ENCODE measurements around the gene LMAN1L.

Gene LMAN1L

GRCh38 chr15:74794248-74794969 lies 18.2 kb upstream of the LMAN1L start:
- no peak for DNase-seq (ENCODE audit: low read depth)

DNA sequence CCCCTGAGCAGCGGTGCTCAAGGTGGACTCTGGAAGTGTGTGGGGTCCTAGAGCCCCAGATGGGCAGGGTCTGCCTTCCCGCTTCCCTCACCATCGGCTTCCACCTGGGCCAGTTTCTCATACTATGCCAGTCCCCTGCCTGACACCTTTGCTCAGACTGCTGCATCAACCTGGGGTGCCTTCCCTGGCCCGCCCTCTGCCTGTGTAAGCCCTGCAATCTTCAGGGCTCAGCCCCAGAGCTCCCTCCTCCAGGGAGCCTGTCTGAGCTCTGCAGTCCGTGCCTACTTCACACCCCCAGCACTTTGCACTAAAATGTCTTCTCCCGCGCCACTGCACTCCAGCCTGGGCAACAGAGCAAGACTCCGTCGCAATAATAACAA lies 17.7 kb upstream of the LMAN1L start:
- no peak for DNase-seq (ENCODE audit: low read depth)

GRCh38 chr15:74795966-74796625 lies 16.5 kb upstream of the LMAN1L start:
- no peak for DNase-seq (ENCODE audit: low read depth)

DNA sequence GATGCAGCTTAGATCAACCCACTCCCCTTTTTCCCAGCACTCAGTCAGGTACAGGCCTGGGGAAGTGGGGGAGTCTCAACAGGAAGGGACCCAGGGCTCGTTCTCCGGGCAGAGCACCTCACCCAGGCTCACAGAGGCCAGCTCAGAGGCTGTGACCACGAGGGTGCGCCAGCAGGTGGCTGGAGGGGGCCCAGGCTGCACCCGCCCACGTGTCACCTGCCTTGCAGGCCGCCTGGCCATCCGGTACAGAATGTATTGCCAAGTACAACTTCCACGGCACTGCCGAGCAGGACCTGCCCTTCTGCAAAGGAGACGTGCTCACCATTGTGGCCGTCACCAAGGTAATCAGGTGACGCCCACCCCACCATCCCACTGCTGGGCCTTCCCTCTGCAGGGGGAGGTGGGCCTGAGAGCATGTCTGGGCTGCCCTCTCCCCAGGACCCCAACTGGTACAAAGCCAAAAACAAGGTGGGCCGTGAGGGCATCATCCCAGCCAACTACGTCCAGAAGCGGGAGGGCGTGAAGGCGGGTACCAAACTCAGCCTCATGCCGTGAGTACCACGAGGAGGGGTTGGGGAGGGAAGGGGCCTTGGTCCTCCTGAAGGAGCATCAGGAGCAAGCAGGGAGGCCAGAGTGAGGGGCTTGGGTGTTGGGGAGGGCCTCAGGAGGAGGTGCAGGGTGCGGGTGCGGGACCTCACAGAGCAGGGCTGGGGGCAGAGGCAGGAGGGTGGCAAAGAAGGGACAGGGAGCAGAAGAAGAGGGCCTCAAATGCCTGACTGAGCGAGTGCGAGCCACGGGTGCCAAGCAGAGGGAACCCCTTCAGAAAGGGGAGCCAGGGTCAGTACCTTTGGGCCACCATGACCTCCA lies 14.0 kb upstream of the LMAN1L start:
- no peak for DNase-seq (ENCODE audit: low read depth)

DNA sequence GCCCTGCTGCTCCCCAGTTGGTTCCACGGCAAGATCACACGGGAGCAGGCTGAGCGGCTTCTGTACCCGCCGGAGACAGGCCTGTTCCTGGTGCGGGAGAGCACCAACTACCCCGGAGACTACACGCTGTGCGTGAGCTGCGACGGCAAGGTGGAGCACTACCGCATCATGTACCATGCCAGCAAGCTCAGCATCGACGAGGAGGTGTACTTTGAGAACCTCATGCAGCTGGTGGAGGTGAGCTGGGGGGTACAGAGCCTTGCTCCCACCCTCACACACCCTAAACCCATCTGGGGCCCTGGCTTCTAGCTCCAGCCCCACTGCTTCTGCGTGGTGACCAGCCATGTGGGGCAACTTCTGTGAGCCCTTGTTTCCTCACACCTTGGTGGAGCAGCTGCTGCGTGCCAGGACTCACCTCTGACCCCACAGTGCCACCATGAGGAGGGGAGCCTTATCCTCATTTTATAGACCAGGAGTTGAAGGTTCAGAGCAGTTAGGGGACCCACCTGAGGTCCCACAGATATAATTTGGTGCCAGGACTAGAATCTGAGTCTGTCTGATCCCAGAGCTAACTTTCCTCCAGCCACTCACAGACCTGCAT lies 13.3 kb upstream of the LMAN1L start:
- no peak for DNase-seq (ENCODE audit: low read depth)

DNA sequence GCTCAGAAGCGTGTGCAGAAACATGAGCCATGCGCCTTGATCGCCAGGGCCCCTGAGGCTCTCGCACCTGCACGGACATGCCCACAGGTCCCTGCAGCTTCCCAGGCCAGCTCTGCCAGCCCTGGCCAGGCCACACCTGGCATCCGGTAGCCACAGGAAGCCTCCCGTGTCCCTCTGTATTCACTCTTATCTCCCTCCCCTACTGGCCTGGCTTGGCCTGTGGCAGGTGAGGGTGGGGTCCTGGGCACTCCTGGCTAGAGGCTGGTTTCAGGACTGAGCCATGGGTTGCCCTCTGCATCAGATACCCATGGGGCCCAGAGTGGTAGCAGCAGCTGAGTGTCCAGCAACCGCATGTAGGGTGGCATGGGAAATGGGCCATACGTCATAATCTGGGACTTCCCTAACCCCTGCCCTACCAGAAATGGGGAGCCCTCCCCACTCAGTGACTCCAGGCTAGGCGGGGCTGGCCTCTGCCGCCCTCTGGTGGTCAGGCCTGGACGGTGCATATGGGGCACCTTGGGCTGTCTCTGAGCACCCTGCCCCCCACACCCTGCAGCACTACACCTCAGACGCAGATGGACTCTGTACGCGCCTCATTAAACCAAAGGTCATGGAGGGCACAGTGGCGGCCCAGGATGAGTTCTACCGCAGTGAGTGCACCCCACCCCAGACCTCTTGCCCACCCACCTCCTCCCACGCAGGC lies 12.6 kb upstream of the LMAN1L start:
- peak; percentile 64 for DNase-seq (ENCODE audit: low read depth)

DNA sequence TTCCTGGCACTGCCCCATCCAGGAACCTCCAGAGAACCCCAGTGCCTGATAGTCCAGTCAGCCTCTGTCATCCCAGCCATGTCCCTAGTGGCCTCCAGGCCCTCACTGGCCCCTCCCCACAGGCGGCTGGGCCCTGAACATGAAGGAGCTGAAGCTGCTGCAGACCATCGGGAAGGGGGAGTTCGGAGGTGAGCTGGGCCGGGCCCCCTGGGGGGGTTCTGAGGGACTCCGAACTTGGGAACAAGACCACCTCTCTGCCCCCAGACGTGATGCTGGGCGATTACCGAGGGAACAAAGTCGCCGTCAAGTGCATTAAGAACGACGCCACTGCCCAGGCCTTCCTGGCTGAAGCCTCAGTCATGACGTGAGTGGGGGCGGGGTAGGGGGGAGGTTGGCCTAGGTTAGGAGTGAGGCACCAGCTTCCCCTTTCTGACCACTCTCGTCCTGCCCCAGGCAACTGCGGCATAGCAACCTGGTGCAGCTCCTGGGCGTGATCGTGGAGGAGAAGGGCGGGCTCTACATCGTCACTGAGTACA lies 12.0 kb upstream of the LMAN1L start:
- no peak for DNase-seq (ENCODE audit: low read depth)

GRCh38 chr15:74801311-74801997 lies 11.2 kb upstream of the LMAN1L start:
- no peak for DNase-seq (ENCODE audit: low read depth)

DNA sequence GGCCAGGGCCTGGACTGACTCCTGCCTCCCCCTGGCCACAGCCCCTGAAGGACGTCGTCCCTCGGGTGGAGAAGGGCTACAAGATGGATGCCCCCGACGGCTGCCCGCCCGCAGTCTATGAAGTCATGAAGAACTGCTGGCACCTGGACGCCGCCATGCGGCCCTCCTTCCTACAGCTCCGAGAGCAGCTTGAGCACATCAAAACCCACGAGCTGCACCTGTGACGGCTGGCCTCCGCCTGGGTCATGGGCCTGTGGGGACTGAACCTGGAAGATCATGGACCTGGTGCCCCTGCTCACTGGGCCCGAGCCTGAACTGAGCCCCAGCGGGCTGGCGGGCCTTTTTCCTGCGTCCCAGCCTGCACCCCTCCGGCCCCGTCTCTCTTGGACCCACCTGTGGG lies 10.3 kb upstream of the LMAN1L start:
- DNase-seq (ENCODE audit: low read depth): no peak

DNA sequence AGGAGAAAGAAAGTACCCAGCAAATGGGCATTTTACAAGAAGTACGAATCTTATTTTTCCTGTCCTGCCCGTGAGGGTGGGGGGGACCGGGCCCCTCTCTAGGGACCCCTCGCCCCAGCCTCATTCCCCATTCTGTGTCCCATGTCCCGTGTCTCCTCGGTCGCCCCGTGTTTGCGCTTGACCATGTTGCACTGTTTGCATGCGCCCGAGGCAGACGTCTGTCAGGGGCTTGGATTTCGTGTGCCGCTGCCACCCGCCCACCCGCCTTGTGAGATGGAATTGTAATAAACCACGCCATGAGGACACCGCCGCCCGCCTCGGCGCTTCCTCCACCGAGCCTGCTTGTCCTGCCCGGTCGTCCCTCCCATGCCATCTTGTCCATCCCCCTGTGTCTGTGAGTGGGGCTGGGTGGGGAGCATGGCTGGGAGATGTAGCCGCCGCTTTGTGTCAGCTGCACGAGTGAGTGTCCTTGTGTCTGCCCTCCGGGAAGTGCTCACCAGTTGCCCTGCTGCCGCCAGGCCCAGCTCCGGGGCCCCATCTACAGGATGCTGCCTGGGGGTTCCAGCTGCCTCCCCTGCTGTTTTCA lies 9.7 kb upstream of the LMAN1L start:
- DNase-seq (ENCODE audit: low read depth): no peak

GRCh38 chr15:74804935-74805334 lies 7.7 kb upstream of the LMAN1L start:
- DNase-seq (ENCODE audit: low read depth): no peak

DNA sequence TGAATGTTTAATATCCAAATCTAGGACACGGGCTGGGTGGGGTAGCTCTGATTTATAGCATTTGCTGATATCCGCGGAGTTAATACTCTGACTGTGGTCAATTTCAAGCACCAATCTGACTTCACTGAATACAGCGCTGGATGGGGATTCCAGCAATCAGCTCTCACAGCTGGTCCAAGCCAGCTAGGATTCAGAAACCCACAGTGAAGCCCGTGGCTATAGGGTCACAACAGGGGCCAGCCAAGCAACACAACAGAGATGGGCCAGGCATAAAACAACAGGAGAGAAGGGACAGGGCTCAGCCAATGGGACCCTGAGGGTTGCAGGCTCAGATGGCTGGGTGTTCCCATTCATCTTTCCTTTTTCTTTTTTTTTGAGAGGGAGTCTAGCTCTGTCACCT lies 5.4 kb upstream of the LMAN1L start:
- no peak for DNase-seq (ENCODE audit: low read depth)

DNA sequence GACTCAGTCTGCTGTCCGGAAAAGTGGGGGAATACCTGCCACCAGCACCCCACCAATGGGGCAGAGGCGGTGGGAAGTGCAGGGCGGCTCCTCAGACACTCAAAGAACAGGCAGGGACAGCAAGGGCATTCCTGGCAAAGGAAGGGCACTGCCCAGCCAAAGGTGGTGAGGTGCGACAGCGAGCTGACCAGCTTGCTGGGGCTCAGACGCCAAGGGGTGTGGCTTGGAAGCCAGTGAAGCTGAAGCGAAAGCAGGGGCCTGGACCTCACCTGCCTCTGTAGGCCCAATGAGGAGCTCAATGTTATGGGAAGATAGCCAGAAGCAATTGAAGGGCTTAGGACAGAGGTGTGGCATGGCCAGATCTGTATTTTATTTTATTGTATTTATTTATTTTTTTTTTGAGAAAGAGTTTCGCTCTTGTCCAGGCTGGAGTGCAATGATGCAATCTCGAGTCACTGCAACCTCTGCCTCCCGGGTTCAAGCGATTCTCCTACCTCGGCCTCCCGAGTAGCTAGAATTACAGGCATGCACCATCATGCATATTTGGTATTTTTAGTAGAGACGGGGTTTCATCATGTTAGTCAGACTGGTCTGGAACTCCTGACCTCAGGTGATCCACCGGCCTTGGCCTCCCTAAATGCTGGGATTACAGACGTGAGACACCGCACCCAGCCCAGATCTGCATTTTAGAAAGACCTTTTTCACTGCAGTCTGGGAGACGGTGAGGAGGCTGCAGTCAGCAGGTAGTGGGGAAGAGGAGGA lies 4.4 kb upstream of the LMAN1L start:
- DNase-seq (ENCODE audit: low read depth): peak; percentile 45

- no peak for DNase-seq (ENCODE audit: low read depth)
Measured at GRCh38 chr15:74808840-74809229, 3.8 kb upstream of the LMAN1L start.

GRCh38 chr15:74809242-74809641 lies 3.4 kb upstream of the LMAN1L start:
- DNase-seq (ENCODE audit: low read depth): no peak

DNA sequence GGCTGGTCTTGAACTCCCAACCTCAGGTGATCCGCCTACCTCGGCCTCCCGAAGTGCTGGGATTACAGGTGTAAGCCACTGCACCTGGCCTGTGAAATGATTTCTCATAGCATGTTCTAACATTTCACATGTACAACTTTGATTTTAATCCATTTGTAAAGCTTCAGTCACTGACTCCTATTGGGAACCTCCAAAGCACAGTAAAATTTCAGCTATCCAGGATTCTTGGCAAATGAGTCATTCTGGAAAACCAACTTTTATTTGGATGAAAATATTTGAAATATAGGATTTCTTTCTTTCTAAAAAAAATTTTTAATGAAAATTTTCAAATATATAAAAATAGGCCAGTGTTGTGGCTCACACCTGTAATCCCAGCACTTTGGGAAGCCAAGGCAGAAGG lies 2.7 kb upstream of the LMAN1L start:
- DNase-seq (ENCODE audit: low read depth): peak; percentile 63

DNA sequence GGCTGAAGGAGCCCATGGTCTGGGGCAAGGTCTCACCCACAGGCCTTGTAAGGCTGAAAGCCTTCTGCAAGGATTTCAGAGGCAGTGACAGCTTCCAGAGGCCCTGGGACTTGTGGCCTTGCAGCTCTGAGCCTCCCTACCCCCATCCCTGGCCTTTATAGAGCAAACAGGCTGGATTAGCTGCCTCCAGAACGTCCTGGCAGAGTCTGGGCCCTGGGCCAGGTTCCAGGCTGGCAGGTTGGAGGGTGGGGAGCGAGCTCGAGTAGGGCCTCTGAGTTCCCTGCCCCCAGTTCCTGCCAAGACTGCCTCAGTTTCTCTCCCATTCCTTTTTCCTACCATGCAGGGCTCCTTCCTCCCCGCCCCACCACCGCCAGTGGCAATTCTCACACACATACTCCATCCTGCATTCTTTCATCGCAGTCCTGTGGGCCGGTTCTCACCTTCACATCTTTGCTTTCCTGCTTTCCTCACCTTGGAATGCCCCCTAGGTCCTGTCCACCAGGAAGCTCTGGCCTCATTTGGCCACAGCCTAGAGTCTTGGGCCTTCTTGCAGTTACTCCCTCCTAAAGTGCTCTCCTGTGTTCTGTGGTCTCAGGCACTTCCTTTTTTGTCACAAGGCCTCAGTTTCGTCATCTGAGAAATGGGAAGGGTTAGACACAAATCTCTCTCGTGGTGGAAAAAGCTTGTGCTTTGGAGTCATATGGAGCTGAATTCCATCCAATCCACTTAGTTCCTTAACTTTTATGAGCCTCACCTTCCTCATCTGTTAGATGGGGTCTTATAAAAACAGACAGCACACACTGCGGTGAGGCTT lies 2.7 kb downstream of the LMAN1L start:
- DNase-seq (ENCODE audit: low read depth): no peak

DNA sequence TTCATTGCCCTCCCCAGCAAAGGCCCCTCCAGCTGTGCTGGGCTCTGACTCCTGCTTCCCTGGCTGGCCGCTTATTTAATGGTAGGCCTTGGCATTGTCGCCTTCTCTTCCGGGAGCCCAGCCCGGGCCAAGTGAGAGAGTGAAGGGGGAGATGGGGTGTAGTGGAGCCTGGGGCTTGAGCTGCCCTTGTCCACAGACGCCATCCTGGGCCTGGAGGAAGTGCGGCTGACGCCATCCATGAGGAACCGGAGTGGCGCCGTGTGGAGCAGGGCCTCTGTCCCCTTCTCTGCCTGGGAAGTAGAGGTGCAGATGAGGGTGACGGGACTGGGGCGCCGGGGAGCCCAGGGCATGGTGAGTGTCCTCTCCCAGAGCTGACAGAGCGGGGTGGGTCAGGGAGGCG lies 3.3 kb downstream of the LMAN1L start:
- no peak for DNase-seq (ENCODE audit: low read depth)
